Body of pancreas (tissue), 4 donors: ENCODE measurements around the gene CFP.

Experiments
- CTCF ChIP-seq, 7 experiments: fragments of 450-650 bp in 4 of 7; fragments of 200-600 bp in 3 of 7; sonication (generic) in 3 of 7; IDR thresholded peaks; one replicate each; pipeline ENCODE4 v1.5.1; 2016 to 2019; ENCODE audit warnings: antibody characterized with exemption in 7 of 7
- POLR2A ChIP-seq, 3 donors: fragments of 450-650 bp; IDR thresholded peaks; one replicate each; pipeline ENCODE4 v1.6.1; 2016; ENCODE audit warnings: antibody characterized with exemption in 3 of 3, mild to moderate bottlenecking in 2 of 3

GRCh38 chrX:47611926-47612325 lies 17.8 kb downstream of the CFP start:
- TF ChIP-seq POLR2A (IDR thresholded peaks at IDR 0.05) = no peak
- no peak for TF ChIP-seq CTCF (IDR thresholded peaks at IDR 0.05)
